HCT116 (cell line): ENCODE measurements around the gene AMER3. TPM values are rescaled to one million over a fixed set of nuclear protein-coding genes. Genes with fewer than 3 reads are reported as not detected.

Experiments
- ATAC-seq: fragments of 200-7000 bp; cut with Tn5 transposase; 2 replicates; pipeline ENCODE4 v1.9.1; 2020; ENCODE audit warnings: mild to moderate bottlenecking, moderate library complexity
- BruUV-seq: library from RNA; stranded (reverse); fragments of 400-500 nt; replicated peaks from 2 replicates; lab custom pipeline; 2021; lab: Mats Ljungman, UMichigan
- CTCF ChIA-PET: fragments of 300-600 bp; sonication (Branson Sonifier 250); formaldehyde crosslinking; loops from one replicate; lab custom pipeline; 2021; ENCODE audit warnings: antibody characterized with exemption; lab: Charles Lee
- POLR2A ChIA-PET: fragments of 300-600, 350-600 bp; sonication (Branson Sonifier 250); formaldehyde crosslinking; loops from one replicate; lab custom pipeline; 2021; ENCODE audit warnings: antibody characterized with exemption; lab: Charles Lee
- RAD21 ChIA-PET, 2 experiments: fragments of 300-600 bp; sonication (Branson Sonifier 250); formaldehyde crosslinking; loops; one replicate each; lab custom pipeline; 2023; ENCODE audit warnings: low total read pairs in 2 of 2; ENCODE audit not compliant: uncharacterized antibody in 2 of 2, unreplicated experiment in 2 of 2, low non-redundant PET in 1 of 2; lab: Charles Lee
- DNase-seq: peaks from one replicate; pipeline ENCODE4 v3.0.0-alpha.2; 2010; ENCODE audit warnings: low read depth, low spot score
- H2AFZ ChIP-seq: fragments of 200-600 bp; shearing (Covaris generic), sonication (generic); 2 replicates; pipeline ENCODE4 v1.6.1; 2017; ENCODE audit warnings: low read depth, mixed run types, mixed read lengths, antibody characterized with exemption, low read length; ENCODE audit not compliant: poor library complexity, severe bottlenecking
- H3K27ac ChIP-seq: 2 replicates; pipeline ENCODE4 v1.5.1; 2012; ENCODE audit warnings: low read depth, low read length
- H3K27me3 ChIP-seq: fragments of 200-600 bp; sonication (generic); 2 replicates; pipeline ENCODE4 v1.6.1; 2016; ENCODE audit warnings: mixed run types, low read length, mixed read lengths; ENCODE audit not compliant: insufficient read depth
- H3K36me3 ChIP-seq, 2 experiments: fragments of 200-500 bp in 1 of 2; fragments of 200-600 bp in 1 of 2; sonication (Bioruptor generic) in 1 of 2; sonication (generic) in 1 of 2; 2 replicates each; pipeline versions ENCODE4 v1.5.1 to v1.6.1; 2014 to 2016; ENCODE audit warnings: low read length in 2 of 2, inconsistent platforms in 1 of 2, mixed read lengths in 1 of 2, mixed run types in 1 of 2; ENCODE audit not compliant: insufficient read depth in 2 of 2, control insufficient read depth in 1 of 2
- H3K4me1 ChIP-seq, 2 experiments: fragments of 200-600 bp in 1 of 2; sonication (generic) in 1 of 2; 2 replicates each; pipeline versions ENCODE4 v1.5.1 to v1.6.1; 2012 to 2017; ENCODE audit warnings: low read length in 2 of 2, inconsistent platforms in 1 of 2, mild to moderate bottlenecking in 1 of 2, mixed read lengths in 1 of 2, mixed run types in 1 of 2, moderate library complexity in 1 of 2; ENCODE audit not compliant: insufficient read depth in 2 of 2, control insufficient read depth in 1 of 2
- H3K4me2 ChIP-seq: fragments of 200-600 bp; sonication (generic); 2 replicates; pipeline ENCODE4 v1.6.1; 2017; ENCODE audit warnings: mixed run types, low read length, mixed read lengths
- H3K4me3 ChIP-seq, 2 experiments: fragments of 200-600 bp in 1 of 2; sonication (generic) in 1 of 2; replicated peaks in 1 of 2; 2 replicates each; pipeline ENCODE4 v1.5.1; 2011 to 2016; ENCODE audit warnings: low read length in 2 of 2, control low read depth in 1 of 2, low read depth in 1 of 2, mild to moderate bottlenecking in 1 of 2, mixed read lengths in 1 of 2, mixed run types in 1 of 2
- H3K79me2 ChIP-seq: fragments of 200-600 bp; sonication (generic); 2 replicates; pipeline ENCODE4 v1.6.1; 2017; ENCODE audit warnings: mild to moderate bottlenecking, mixed run types, low read length, moderate library complexity, mixed read lengths; ENCODE audit not compliant: insufficient read depth
- H3K9ac ChIP-seq: fragments of 200-600 bp; sonication (generic); 2 replicates; pipeline ENCODE4 v1.6.1; 2016; ENCODE audit warnings: low read length, mixed read lengths
- H3K9me2 ChIP-seq: fragments of 200-600 bp; sonication (generic), shearing (Covaris generic); 2 replicates; pipeline ENCODE4 v1.6.1; 2017; ENCODE audit warnings: mixed run types, mild to moderate bottlenecking, moderate library complexity; ENCODE audit not compliant: insufficient read depth
- H3K9me3 ChIP-seq, 2 experiments: fragments of 200-500 bp in 1 of 2; fragments of 200-600 bp in 1 of 2; sonication (Bioruptor generic) in 1 of 2; sonication (generic) in 1 of 2; 2 replicates each; pipeline ENCODE4 v1.6.1; 2014 to 2017; ENCODE audit warnings: low read length in 2 of 2, mixed read lengths in 2 of 2, inconsistent platforms in 1 of 2, low read depth in 1 of 2, mild to moderate bottlenecking in 1 of 2, mixed run types in 1 of 2, moderate library complexity in 1 of 2; ENCODE audit not compliant: control insufficient read depth in 1 of 2, insufficient read depth in 1 of 2
- H4K20me1 ChIP-seq: fragments of 200-600 bp; sonication (generic), shearing (Covaris generic); 2 replicates; pipeline ENCODE4 v1.6.1; 2017; ENCODE audit warnings: mixed run types, mild to moderate bottlenecking, moderate library complexity; ENCODE audit not compliant: insufficient read depth
- CEBPB ChIP-seq: IDR thresholded peaks from 2 replicates; pipeline ENCODE4 v1.6.1; 2012; ENCODE audit warnings: low read depth
- ELF1 ChIP-seq: IDR thresholded peaks from 2 replicates; pipeline ENCODE4 v1.6.1; 2012; ENCODE audit warnings: low read depth, borderline replicate concordance
- EZH2phosphoT487 ChIP-seq: fragments of 200-600 bp; IDR thresholded peaks from 2 replicates; pipeline ENCODE4 v1.6.1; 2018; ENCODE audit warnings: antibody characterized with exemption, borderline replicate concordance
- FOSL1 ChIP-seq: IDR thresholded peaks from 2 replicates; pipeline ENCODE4 v1.6.1; 2012; ENCODE audit warnings: low read depth
- POLR2AphosphoS5 ChIP-seq: IDR thresholded peaks from 2 replicates; pipeline ENCODE4 v1.6.1; 2011; ENCODE audit warnings: mild to moderate bottlenecking, low read depth, low read length, moderate library complexity
- RAD21 ChIP-seq: IDR thresholded peaks from 2 replicates; pipeline ENCODE4 v1.6.1; 2012; ENCODE audit warnings: low read depth, mild to moderate bottlenecking
- SIN3A ChIP-seq: IDR thresholded peaks from 2 replicates; pipeline ENCODE4 v1.6.1; 2012; ENCODE audit warnings: low read depth
- SP1 ChIP-seq: IDR thresholded peaks from 2 replicates; pipeline ENCODE4 v1.6.1; 2012; ENCODE audit warnings: low read depth
- SRF ChIP-seq: IDR thresholded peaks from 2 replicates; pipeline ENCODE4 v1.6.1; 2012; ENCODE audit warnings: low read depth
- TCF7L2 ChIP-seq: IDR thresholded peaks from 2 replicates; pipeline ENCODE4 v1.7.0; 2011; ENCODE audit warnings: borderline replicate concordance, inconsistent platforms; ENCODE audit not compliant: insufficient read depth, insufficient read length; ENCODE audit errors: extremely low read depth
- ZFX ChIP-seq: fragments of 450-650 bp; IDR thresholded peaks from 2 replicates; pipeline ENCODE4 v1.6.1; 2017
- ZNF274 ChIP-seq: fragments of 200-500 bp; sonication (Bioruptor generic); IDR thresholded peaks from 2 replicates; pipeline ENCODE4 v1.6.1; 2014; ENCODE audit warnings: mild to moderate bottlenecking, low read depth, low read length, inconsistent platforms
- intact Hi-C: fragments of 100-400 bp; cut with micrococcal nuclease; formaldehyde crosslinking; loops from 2 replicates; pipeline ENCODE4 v1.10.0; 2022
- total RNA-seq: library from RNA; stranded (reverse); gene quantifications from one replicate; pipeline ENCODE4 v1.2.1, GENCODE V29; 2021; ENCODE audit not compliant: unreplicated experiment
- TF ChIP-seq, protein P1 (sequence below): IDR thresholded peaks from 2 replicates; pipeline ENCODE4 v1.6.1; 2012; ENCODE audit warnings: low read depth
- TF ChIP-seq, protein P2 (sequence below): IDR thresholded peaks from 2 replicates; pipeline ENCODE4 v1.6.1; 2012
- TF ChIP-seq, protein P3 (sequence below): IDR thresholded peaks from 2 replicates; pipeline ENCODE4 v1.6.1; 2012

Gene AMER3
- total RNA-seq, 1 experiment from 2014 or later = not detected

DNA sequence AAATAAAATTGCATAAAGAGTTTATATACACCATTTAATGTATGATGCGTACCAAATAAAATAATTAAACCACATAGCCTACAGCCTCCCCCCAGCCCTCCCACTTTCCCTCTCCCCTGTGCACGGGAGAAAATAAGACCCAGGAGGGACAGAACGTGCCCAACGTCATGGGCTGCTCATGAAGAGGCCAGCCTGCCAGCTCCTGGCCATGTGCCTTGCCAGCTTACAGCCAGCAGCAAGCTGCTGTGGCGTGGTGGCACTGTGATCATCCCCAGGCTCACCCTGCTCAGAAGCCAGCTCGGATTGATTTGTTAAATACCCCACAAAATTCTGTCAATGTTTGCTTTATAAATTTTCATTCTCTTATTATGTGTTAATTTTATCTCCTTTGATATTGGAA is 18.9 kb upstream of the AMER3 start:
- no peak overlapping the region for H3K9ac ChIP-seq
- DNase-seq (no peak), ATAC-seq (no peak)
- no peaks in the 10 kb centered on the region for H3K9me3 ChIP-seq
- intact Hi-C loops = no loop called here
- TF ChIP-seq EZH2phosphoT487 (no peak), RAD21 (no peak), SP1 (no peak), POLR2AphosphoS5 (no peak)
- no peaks in the 10 kb centered on the region for H3K9me2 ChIP-seq
- no peaks in the 10 kb centered on the region for H4K20me1 ChIP-seq
- no peak overlapping the region for H3K4me3 ChIP-seq
- H2AFZ ChIP-seq = no peak overlapping the region
- H3K27ac ChIP-seq = no peak overlapping the region
- CTCF ChIA-PET = no interaction called here
- no TSS peak for BruUV-seq
- POLR2A ChIA-PET = no interaction called here
- no peaks in the 10 kb centered on the region for H3K27me3 ChIP-seq
- no peaks in the 10 kb centered on the region for H3K79me2 ChIP-seq
- RAD21 ChIA-PET = no interaction called here
- H3K4me1 ChIP-seq = no peaks in the 10 kb centered on the region
- H3K36me3 ChIP-seq = no peaks in the 10 kb centered on the region
- H3K4me2 ChIP-seq = no peak overlapping the region

DNA sequence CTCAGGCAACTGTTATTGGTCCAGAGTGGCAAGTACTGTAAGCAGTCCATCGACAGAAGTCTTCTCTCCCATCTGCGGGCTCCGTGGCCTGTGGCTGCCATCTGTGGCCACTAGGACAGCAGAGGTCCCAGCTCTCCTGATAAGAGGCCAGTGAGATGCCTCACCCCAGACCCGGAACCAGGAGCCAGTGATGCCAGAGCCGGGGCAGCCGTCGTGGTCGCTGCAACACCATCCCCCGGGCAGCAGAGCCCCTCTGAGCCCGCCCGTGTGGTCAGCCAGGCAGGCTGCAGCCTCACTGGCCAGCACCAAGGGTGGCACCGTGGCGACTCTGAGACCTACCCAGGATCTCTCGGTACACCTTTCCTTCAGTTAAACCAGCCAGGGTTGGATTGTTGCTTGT is 17.7 kb upstream of the AMER3 start:
- Histone ChIP-seq H3K79me2 (no peaks in the 10 kb centered on the region), H3K4me3 (no peak overlapping the region), H3K9ac (no peak overlapping the region), H3K36me3 (no peaks in the 10 kb centered on the region), H3K27ac (no peak overlapping the region), H3K4me2 (no peak overlapping the region), H2AFZ (no peak overlapping the region), H3K9me3 (no peaks in the 10 kb centered on the region), H3K9me2 (no peaks in the 10 kb centered on the region), H3K4me1 (no peaks in the 10 kb centered on the region), H4K20me1 (no peaks in the 10 kb centered on the region), H3K27me3 (no peaks in the 10 kb centered on the region)
- ChIA-PET RAD21 (no interaction called here), CTCF (no interaction called here), POLR2A (no interaction called here)
- intact Hi-C loops = no loop called here
- DNase-seq = no peak
- no TSS peak for BruUV-seq
- no peak for ATAC-seq
- TF ChIP-seq TCF7L2 (no peak), EZH2phosphoT487 (no peak), ELF1 (no peak), POLR2AphosphoS5 (no peak), ZFX (no peak), CEBPB (no peak), ZNF274 (no peak), RAD21 (no peak), SIN3A (no peak), SRF (no peak), FOSL1 (no peak)
- TF ChIP-seq, protein P1, sequence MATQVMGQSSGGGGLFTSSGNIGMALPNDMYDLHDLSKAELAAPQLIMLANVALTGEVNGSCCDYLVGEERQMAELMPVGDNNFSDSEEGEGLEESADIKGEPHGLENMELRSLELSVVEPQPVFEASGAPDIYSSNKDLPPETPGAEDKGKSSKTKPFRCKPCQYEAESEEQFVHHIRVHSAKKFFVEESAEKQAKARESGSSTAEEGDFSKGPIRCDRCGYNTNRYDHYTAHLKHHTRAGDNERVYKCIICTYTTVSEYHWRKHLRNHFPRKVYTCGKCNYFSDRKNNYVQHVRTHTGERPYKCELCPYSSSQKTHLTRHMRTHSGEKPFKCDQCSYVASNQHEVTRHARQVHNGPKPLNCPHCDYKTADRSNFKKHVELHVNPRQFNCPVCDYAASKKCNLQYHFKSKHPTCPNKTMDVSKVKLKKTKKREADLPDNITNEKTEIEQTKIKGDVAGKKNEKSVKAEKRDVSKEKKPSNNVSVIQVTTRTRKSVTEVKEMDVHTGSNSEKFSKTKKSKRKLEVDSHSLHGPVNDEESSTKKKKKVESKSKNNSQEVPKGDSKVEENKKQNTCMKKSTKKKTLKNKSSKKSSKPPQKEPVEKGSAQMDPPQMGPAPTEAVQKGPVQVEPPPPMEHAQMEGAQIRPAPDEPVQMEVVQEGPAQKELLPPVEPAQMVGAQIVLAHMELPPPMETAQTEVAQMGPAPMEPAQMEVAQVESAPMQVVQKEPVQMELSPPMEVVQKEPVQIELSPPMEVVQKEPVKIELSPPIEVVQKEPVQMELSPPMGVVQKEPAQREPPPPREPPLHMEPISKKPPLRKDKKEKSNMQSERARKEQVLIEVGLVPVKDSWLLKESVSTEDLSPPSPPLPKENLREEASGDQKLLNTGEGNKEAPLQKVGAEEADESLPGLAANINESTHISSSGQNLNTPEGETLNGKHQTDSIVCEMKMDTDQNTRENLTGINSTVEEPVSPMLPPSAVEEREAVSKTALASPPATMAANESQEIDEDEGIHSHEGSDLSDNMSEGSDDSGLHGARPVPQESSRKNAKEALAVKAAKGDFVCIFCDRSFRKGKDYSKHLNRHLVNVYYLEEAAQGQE = no peak
- TF ChIP-seq, protein P2, sequence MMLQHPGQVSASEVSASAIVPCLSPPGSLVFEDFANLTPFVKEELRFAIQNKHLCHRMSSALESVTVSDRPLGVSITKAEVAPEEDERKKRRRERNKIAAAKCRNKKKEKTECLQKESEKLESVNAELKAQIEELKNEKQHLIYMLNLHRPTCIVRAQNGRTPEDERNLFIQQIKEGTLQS = no peak
- TF ChIP-seq, protein P3, sequence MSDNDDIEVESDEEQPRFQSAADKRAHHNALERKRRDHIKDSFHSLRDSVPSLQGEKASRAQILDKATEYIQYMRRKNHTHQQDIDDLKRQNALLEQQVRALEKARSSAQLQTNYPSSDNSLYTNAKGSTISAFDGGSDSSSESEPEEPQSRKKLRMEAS = no peak
